Epidermal melanocyte (primary cell): Measurements from ENCODE around the gene SMC3.
"Not testable (repeated sequence)": the region's sequence is repeated elsewhere in the genome, so short reads cannot be mapped to it uniquely, and the experiment has no call there.

Experiments used
- DNase-seq: peaks from one replicate; pipeline ENCODE4 v3.0.0; 2011; ENCODE audit warnings: low spot score; ENCODE audit not compliant: insufficient read length

The SMC3 gene

DNA sequence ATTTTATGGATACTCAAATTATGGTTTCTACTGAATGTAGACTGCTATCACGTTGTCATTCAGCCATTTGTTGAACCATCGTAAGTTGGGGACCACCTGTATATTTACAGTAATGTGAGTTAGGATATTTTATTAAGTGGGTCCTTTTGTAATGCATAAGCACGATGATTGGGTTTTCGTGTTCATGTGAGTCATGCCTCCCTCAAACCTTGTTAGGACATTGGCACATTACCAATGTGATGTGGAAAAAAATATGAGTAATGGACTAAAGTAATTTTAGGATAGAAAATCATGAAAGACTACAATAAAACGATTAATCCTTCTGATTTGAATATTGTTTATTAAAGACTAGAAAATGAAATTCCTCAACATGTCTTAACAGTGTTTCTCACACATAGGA is 8.7 kb downstream of the SMC3 start:
- no peak for DNase-seq

DNA sequence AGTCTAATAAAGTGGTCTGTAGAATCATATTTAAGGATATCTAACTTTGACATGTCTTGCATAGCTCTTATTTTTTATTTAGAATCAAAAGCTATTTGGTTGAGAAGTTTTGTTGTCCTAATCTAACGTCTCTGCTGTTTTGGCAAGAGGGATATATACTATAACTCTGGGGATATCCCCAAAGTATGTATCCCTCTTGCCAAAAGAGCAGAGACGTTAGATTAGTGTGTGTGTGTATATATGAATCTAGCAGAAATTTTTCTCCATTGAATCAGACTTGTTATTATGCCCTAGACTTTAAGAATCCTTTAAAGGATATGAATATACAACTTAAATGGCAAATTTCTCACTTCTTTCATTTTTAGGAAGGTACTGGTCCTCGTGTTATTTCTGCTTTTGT is 9.6 kb downstream of the SMC3 start:
- DNase-seq: no peak

DNA sequence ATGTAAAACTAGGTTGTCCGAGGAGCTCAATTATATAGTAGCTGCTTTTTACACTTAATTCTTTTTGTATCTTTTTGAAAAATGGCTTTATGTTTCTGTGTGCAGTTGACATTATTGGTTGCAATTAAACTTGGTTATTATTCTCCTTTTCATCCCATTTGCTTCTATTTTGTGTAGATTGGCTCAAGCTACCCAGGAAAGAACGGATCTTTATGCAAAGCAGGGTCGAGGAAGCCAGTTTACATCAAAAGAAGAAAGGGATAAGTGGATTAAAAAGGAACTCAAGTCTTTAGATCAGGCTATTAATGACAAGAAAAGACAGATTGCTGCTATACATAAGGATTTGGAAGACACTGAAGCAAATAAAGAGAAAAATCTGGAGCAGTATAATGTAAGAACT is 16.5 kb downstream of the SMC3 start:
- DNase-seq: no peak

DNA sequence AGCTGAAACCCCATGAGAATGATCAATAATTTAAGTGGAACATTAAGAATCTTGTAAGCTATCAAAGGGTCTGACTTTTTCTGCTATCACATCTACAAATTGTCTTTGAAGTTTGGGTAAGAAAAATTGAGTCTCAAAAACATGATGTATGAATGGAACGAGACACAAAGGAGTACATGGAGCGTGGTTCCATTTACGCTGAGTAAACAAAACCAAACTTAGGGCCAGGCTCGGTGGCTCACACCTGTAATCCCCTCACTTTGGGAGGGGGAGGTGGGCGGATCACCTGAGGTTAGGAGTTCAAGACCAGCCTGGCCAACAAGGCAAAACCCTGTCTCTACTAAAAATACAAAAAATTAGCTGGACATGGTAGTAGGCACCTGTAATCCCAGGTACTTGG is 24.3 kb downstream of the SMC3 start:
- no peak for DNase-seq

DNA sequence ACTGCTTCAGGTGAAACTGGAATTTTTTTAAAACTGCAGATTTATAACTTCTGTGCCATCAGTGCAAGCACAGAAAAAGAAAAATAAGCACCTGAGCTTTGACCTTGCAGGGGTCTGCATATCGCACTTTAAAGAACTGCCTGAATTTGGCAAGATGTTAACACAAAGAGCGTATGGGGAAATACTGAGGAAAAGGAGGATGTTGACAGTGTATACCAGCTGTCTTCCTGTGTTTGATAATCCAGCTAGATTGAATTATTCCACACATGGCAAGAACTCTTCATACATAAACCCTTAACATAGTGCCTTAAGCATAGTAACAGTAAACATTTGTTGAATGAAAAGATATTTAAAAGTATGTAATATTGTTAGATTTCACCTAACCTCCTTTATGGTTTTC is 30.0 kb downstream of the SMC3 start:
- DNase-seq: no peak

DNA sequence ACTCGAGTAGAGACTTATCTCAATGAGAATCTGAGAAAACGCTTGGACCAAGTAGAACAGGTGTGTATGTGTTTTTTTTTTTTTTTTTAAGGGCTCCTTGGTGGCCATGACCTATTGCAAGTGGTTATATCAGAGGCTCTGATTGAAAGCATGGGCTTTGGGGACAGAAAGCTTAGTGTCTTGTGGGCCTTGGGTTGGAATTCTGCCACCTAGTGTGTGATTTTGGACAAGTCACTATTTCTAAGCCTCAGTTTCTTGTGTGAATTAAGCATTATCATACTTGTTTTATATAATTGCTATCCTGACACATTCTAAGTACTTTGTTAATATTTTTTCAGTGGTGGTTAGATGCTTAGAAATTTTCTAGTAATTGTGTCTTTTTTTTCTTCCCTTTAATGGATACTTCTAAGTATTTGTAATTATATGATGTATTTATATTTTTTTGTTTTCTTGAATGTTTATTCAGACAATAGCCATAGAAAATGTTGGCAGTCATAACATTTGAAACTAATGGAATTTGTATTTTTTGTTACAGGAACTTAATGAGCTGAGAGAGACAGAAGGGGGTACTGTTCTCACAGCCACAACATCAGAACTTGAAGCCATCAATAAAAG is 33.1 kb downstream of the SMC3 start:
- no peak for DNase-seq

DNA sequence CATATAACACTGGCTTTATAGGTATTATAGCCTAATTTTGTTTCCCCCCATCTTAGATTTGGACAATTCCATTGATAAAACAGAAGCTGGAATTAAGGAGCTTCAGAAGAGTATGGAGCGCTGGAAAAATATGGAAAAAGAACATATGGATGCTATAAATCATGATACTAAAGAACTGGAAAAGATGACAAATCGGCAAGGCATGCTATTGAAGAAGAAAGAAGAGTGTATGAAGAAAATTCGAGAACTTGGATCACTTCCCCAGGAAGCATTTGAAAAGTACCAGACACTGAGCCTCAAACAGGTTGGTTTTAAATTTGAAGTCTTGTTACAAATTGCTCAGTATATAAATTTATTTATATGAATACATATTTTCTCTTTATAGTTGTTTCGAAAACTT is 34.1 kb downstream of the SMC3 start:
- DNase-seq: no peak

DNA sequence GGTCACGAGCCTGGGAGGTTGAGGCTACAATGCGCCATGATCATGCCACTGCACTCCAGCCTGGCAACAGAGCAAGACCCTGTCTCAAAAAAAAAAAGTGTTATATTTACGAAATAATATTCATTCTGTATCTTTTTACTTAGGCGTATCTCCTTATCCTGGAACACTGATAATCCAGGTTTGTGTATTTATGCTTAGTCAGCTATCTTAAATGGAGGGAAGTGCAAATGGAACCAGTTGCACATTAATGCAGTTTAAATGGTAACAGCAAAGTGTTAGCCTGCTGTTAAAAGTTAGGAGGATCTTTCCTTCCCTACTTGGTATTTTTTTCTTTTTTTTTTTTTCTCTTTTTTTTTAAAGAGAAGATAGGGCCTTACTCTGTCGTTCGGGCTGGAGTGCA is 40.6 kb downstream of the SMC3 start:
- DNase-seq: no peak

DNA sequence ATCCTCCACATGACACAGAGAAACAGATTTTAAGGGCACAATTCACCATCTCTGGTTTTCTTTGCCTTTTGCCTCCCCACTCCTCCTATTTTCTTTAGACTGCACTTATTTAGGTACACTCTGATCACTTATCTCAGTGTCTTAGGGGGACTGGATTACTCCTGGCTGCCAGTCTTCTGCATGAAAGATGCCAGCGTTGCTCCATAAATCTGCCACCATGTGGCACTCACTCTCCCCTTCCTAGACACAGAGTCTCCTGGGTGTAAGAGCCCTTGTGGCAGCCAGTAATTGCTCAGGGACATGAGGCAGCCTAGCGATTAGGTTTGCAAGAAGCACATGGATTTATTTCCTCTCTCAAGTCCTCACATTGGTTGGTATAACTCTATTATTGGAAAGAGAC is 42.1 kb downstream of the SMC3 start:
- no peak for DNase-seq

DNA sequence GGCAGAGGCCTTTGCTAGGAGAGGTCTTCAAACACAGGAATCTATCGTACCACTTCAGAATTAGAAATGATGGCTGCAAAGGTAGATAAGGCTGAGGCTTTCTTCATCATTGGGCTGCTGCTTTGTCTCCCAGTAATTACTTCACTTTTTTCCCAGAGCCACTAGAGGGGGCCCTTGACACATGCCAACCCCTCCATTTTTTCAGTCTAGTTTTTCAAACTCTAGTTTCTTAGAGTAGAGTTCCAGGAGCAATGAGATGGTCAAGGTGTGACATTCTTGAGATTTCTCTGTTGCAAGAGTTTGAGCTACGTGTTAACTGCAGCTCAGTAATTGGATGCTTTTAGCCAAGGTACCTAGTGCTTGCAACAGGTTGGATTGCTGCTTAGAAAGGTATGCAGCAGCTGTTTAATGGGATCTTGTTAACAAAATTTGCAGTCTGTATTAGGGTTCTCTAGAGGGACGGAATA is 42.8 kb downstream of the SMC3 start:
- DNase-seq: peak; percentile 31

DNA sequence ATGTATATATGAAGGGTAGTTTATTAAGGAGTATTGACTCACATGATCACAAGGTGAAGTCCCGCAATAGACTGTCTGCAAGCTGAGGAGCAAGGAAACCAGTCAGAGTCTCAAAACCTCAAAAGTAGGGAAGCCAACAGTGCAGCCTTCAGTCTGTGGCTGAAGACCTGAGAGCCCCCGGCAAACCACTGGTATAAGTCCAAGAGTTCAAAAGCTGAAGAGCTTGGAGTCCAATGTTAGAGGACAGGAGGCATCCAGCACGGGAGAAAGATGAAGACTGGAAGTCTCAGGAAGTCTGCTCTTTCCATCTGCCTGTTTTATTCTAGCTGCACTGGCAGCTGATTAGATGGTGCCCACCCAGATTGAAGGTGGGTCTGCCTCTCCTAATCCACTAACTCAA is 43.3 kb downstream of the SMC3 start:
- DNase-seq: not testable (repeated sequence)

DNA sequence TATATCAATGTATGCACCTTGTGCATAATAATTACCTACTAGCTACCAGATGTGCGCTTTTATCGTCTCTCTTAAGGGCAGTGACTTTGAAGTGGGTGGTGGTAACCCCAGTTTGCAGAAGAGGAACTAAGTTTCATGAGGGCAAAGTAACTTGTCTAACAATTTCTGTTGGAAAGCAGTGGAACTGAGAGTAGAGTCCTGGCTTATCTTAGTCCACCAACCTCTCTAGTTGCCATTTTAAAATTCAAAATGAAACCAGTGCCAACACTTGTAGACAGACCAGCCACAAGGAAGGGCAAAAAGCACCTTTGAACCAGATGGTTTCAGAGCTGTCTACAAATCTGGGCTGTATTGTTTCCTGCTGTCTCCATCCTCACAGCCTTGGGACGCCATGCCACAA is 44.6 kb downstream of the SMC3 start:
- DNase-seq: no peak

DNA sequence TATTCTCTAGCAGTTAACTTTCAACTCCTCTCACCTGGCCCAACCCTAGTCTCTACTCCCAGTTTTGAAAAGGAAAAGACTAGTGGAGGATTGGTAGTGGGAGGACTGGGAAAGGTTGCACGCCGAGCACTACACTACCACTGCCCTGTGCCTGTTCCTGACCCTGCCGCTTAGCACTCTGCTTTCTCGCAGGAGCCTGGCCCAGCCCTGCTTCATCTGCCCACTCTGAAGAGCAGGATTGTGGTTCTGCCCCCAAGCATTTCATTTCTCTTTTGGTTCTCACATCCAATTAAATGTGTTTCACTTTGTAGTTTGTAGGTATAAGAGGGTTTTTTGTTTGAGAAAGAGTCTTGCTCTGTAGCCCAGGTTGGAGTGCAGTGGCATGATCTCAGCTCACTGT is 45.1 kb downstream of the SMC3 start:
- DNase-seq: no peak

DNA sequence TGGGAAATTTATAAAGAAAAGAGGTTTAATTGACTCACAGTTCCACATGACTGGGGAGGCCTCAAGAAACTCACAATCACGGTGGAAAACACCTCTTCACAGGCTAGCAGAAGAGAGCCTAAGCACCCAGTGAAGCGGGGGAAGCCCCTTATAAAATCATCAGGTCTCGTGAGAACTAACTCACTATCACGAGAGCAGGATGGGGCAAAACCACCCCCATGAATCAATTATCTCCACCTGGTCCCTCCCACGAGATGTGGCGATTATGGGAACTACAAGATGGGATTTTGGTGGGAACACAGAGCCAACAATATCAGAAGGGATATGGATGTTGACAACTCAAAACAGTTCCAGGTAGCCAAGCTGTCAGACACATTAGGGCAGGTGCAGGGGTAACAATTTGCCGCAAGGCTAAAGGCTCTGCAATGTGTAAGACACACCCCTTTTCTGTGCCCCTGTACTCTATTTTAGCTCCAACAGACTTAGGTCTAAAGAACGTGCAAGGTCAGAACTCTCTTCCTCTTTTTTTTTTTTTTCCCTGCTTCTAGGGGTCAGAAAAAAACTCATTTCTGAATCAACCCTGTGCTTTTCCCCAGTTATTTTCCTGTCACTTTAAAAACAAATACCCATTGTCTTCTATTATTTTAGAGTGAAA is 46.0 kb downstream of the SMC3 start:
- no peak for DNase-seq

DNA sequence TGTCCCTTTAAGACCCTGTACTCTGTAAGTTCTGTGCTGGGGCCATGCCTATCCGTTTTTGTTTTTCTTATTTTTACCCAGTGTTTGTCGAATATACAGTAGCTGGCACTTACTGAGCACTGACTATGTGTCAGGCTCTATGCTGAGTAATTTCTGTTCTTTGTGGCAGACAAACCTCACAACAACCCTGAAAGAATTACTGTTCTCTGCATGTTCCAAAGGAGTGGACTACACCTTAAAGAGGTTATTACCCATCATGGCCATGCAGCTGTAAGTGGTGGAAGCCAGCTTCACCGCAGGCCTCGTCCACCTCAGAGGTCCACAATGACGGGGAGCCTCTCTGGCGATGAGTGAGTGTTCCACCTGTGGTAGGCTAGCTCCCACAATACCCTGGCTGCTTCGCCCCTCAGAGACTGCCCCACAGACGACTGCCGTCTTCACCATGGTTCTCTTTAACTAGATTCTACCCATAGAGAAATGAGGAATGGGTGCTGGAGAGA is 46.6 kb downstream of the SMC3 start:
- DNase-seq: no peak

DNA sequence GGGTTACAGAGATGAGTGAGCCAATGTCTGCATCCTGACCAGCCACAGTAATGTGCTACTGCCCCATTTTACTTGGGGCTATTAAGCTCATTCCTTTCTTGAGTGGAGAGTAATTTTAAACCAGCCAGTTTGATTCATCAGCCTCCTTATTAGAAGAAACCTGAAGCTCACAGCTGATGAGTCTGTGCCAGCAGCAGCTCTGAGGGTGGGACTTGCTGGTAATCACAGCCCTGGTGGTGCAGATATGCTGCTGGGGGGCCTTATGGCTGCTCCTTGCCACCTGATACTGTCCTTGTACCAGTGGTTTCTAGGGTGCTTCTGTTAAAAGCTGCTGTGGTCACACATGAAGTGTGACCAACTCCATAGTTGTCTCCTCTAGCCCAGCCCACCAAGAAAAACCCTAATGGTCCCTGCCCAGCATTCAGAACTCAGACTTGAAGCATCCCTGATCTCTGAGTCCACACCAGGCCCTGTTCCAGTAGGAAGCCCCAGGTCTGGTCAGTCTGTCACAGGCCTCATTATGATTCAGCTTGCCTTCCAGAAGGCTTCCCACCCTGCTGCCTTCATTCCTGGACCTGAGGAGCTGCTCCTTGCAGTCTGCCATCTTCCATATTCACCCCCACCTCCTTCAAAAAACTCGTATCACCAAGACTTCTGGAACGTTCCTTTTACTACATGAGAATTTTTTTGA is 47.7 kb downstream of the SMC3 start:
- no peak for DNase-seq

DNA sequence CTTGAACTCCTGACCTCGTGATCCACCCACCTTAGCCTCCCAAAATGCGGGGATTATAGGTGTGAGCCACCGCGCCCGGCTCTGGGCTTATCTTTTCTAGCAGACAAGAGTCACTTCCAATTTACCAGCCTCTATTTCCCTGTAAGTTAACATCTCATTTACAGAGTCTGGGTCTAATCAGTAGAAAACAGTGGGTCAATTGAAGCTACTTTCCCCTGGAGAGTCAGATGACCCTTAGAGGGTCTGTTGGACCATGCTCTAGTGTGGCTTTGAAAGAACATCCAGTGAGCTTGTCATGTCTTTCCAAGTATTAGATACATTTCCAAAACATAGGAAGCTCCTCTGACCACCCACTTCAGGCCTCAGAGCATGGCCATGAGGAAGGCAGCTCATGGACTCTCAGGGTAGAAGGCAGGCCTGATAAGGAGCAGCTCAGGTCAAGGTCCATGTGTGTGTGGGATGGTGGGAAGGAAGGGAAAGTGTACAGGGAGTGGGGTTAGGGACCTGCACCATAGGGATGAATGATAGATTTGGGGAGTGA is 49.1 kb downstream of the SMC3 start:
- no peak for DNase-seq

DNA sequence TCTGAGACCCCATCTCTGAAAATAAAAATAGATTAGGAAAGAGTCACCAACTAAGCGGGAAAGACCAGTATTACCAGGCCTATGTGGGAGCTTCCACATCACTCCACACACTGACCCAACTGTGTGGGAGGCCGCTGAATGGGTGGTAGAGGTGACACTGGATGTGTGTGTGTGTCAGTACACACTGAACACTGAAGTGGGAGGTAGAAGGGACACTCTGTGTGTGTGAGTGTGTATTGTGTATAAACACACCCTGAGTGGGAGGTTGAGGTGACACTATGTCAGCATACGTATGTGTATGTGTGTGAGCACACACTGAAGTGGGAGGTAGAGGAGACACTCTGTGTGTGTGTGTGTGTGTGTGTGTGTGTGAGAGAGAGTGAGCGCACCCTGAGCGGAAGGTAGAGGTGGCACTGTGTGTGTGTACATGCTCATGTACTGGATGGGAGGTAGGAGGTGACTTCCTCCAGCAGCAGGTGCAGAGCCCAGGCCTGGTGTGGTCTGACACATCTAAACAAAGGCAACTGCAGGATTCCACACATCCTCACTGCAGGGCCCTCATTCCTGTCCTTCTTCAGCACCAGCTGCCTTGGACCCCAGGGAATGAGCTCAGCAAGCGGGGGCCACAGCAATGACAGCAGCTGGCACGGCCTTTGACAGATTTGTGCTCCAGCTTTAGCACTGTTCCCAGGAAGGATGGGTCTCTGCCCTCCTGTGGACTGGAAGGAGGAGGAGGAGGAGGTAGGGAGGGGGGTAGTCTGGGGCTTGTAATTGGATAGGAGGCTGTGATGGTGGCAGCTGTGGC is 50.1 kb downstream of the SMC3 start:
- DNase-seq: no peak

DNA sequence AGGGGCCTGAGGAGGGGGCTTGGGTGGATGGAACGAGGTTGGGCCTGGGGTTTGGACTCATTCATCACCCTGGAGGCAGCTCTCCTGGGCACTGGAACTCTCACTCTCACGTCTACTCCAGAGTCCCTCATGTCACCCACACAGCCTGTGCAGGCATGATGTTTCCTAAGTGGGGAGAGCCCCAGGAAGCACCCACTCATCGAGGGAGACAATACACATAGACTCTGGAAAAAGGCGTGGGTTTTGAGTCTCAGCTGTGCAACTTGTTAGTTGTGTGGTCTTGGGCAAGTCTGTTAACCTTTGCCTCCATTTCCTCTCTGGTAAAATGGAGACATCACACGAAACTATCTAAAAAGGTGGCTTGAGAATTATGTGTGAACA is 50.7 kb downstream of the SMC3 start:
- DNase-seq: no peak

DNA sequence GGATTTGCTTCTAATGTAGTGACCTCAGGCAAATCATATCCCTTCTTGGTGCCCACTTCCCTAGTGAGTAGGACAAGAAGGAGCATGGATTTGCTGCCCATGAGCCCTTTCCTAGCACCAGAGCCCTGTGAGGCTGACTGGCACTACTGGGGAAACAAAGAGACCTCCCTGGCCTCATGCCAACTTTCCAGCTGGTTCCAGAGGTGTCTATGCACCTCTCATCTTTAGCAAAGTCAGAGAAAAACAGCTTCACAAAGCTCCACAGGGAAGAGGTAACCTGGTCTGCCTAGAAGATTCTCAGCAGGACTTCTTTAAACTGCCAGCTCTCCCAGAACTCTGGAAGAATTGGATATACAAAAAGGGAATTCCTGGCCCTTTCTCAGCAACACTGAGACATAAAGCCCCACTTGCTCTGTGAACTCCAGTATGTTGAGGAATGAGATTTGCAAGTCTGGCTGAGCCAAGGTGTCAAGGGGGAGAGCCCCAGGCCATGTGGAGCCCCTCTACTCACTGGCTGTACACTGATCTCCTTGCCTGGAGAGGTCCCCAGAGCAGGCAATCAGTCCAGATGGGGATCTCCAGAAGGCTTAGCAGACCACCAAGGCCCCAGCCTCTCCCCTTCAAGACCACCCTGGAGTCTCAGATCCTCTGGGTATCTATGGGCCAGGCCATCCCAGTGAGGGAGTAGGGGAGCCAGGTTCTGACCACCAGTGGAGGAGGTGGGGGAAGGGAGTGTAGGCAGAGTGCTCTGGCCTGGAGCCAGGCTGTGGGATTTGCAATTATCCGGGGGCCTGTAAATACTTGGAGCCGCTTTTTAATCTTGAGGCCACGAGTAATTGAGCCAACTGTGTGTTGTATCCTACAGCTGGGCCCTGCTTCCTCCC is 52.3 kb downstream of the SMC3 start:
- no peak for DNase-seq

DNA sequence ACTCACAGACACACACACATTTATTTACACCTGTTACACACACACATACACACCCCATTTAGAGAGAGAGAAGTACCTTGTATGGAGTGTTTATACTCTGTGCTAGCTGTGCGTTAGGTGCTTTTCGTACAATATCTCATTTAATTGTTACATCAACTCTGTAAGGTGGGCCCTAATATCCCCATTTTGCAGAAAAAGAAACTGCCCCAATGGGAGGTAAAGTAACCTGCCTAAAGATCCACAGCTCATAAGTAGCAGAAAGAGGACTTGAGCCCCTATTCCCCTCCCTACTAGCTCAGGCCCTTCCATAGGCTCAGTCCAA is 52.9 kb downstream of the SMC3 start:
- no peak for DNase-seq
